OCI-LY3 (cell line): Measurements from ENCODE around the gene CCNL1.

Experiments used
- EZH2phosphoT487 ChIP-seq: fragments of 200-600 bp; shearing (Covaris generic); IDR thresholded peaks from 2 replicates; pipeline ENCODE4 v1.6.1; 2018; ENCODE audit warnings: antibody characterized with exemption, mixed run types, low read depth
- TF ChIP-seq, protein P1 (sequence below): fragments of 200-600, 300-600 bp; sonication (generic); IDR thresholded peaks from 2 replicates; pipeline ENCODE4 v1.5.1; 2014; ENCODE audit warnings: antibody characterized with exemption, low read length, low read depth

GRCh38 chr3:157188391-157188790 lies 28.4 kb upstream of the CCNL1 start:
- TF ChIP-seq, protein P1, sequence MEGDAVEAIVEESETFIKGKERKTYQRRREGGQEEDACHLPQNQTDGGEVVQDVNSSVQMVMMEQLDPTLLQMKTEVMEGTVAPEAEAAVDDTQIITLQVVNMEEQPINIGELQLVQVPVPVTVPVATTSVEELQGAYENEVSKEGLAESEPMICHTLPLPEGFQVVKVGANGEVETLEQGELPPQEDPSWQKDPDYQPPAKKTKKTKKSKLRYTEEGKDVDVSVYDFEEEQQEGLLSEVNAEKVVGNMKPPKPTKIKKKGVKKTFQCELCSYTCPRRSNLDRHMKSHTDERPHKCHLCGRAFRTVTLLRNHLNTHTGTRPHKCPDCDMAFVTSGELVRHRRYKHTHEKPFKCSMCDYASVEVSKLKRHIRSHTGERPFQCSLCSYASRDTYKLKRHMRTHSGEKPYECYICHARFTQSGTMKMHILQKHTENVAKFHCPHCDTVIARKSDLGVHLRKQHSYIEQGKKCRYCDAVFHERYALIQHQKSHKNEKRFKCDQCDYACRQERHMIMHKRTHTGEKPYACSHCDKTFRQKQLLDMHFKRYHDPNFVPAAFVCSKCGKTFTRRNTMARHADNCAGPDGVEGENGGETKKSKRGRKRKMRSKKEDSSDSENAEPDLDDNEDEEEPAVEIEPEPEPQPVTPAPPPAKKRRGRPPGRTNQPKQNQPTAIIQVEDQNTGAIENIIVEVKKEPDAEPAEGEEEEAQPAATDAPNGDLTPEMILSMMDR: no peak
- TF ChIP-seq EZH2phosphoT487: no peak
